PFSK-1 (cell line): Measurements from ENCODE around the gene CCL26.

Experiments
- FOXP2 ChIP-seq: optimal IDR thresholded peaks from 2 replicates; pipeline ENCODE3; 2011; ENCODE audit warnings: borderline replicate concordance, control low read depth, inconsistent platforms; ENCODE audit not compliant: insufficient read depth; ENCODE audit errors: extremely low read length, extremely low read depth
- POLR2AphosphoS5 ChIP-seq: IDR thresholded peaks from 2 replicates; pipeline ENCODE4 v1.6.1; 2012; ENCODE audit warnings: low read depth, mild to moderate bottlenecking, control low read depth, low read length, moderate library complexity
- REST ChIP-seq, 2 experiments: IDR thresholded peaks; 2 replicates each; pipeline versions ENCODE4 v1.6.1 to v1.8.0; 2011 to 2012; ENCODE audit warnings: low read depth in 2 of 2, low read length in 2 of 2, control low read depth in 1 of 2, inconsistent platforms in 1 of 2, mild to moderate bottlenecking in 1 of 2, moderate library complexity in 1 of 2; ENCODE audit not compliant: insufficient read depth in 1 of 2
- SIN3A ChIP-seq: IDR thresholded peaks from 2 replicates; pipeline ENCODE4 v1.6.1; 2012; ENCODE audit warnings: mild to moderate bottlenecking, low read length, moderate library complexity, borderline replicate concordance; ENCODE audit not compliant: insufficient read depth
- TAF1 ChIP-seq: IDR thresholded peaks from 2 replicates; pipeline ENCODE4 v1.6.1; 2012; ENCODE audit warnings: low read length, control low read depth, borderline replicate concordance; ENCODE audit not compliant: insufficient read depth

CCL26 gene

GRCh38 chr7:75734586-75735458 lies 37.2 kb downstream of the CCL26 start:
- TF ChIP-seq POLR2AphosphoS5, result peak; percentile 11; the same call in 1 of the 2 replicates
- TF ChIP-seq TAF1, result no peak
- TF ChIP-seq REST (IDR thresholded peaks at IDR 0.05; ENCODE audit: insufficient read depth in 1 of 2, low read depth in 2 of 2, low read length in 2 of 2), result no peak
- peak; percentile 73 for TF ChIP-seq FOXP2
- TF ChIP-seq SIN3A, result peak; percentile 86; the same call in 1 of the 2 replicates

GRCh38 chr7:75732764-75733630 lies 39.0 kb downstream of the CCL26 start:
- TF ChIP-seq REST (IDR thresholded peaks at IDR 0.05; ENCODE audit: insufficient read depth in 1 of 2, low read depth in 2 of 2, low read length in 2 of 2) (no peak), SIN3A (no peak), FOXP2 (no peak), POLR2AphosphoS5 (no peak), TAF1 (no peak)

GRCh38 chr7:75732016-75732521 lies 39.9 kb downstream of the CCL26 start:
- TF ChIP-seq SIN3A, result no peak
- no peak for TF ChIP-seq REST (IDR thresholded peaks at IDR 0.05; ENCODE audit: insufficient read depth in 1 of 2, low read depth in 2 of 2, low read length in 2 of 2)
- no peak for TF ChIP-seq FOXP2
- no peak for TF ChIP-seq TAF1
- no peak for TF ChIP-seq POLR2AphosphoS5

- TF ChIP-seq FOXP2, result peak; percentile 39
- TF ChIP-seq POLR2AphosphoS5, result no peak
Observed at GRCh38 chr7:75729851-75730274, 42.1 kb downstream of the CCL26 start.

- TF ChIP-seq TAF1 (no peak), FOXP2 (no peak), SIN3A (no peak), REST (IDR thresholded peaks at IDR 0.05; ENCODE audit: insufficient read depth in 1 of 2, low read depth in 2 of 2, low read length in 2 of 2) (no peak), POLR2AphosphoS5 (no peak)
Observed at GRCh38 chr7:75727881-75728593, 44.0 kb downstream of the CCL26 start.
